ES-I3 (cell line): ENCODE data around the gene RNFT2.

Source experiments
- H3K36me3 ChIP-seq: 2 replicates; pipeline ENCODE4 v1.6.1; 2013; ENCODE audit warnings: mild to moderate bottlenecking, low read length, control low read depth, moderate library complexity; ENCODE audit not compliant: insufficient read depth
- H3K4me1 ChIP-seq: 2 replicates; pipeline ENCODE4 v1.6.1; 2013; ENCODE audit warnings: mild to moderate bottlenecking, control low read depth, low read length; ENCODE audit not compliant: insufficient read depth
- H3K9ac ChIP-seq: 2 replicates; pipeline ENCODE4 v1.6.1; 2013; ENCODE audit warnings: low read depth, mild to moderate bottlenecking, low read length, moderate library complexity
- H3K9me3 ChIP-seq: 2 replicates; pipeline ENCODE4 v1.6.1; 2013; ENCODE audit warnings: mild to moderate bottlenecking, low read length, moderate library complexity; ENCODE audit not compliant: control insufficient read depth, insufficient read depth

Gene RNFT2, protein sequence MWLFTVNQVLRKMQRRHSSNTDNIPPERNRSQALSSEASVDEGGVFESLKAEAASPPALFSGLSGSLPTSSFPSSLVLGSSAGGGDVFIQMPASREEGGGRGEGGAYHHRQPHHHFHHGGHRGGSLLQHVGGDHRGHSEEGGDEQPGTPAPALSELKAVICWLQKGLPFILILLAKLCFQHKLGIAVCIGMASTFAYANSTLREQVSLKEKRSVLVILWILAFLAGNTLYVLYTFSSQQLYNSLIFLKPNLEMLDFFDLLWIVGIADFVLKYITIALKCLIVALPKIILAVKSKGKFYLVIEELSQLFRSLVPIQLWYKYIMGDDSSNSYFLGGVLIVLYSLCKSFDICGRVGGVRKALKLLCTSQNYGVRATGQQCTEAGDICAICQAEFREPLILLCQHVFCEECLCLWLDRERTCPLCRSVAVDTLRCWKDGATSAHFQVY

GRCh38 chr12:116737774-116738657 is at the start of gene RNFT2, which contains the start of gene SPRING1:
RNFT2 (plus strand) TSS chr12:116738315; CDS start chr12:116740498, 2,183 bp downstream.
SPRING1 (minus strand) TSS chr12:116738069; CDS start chr12:116737900, 169 bp downstream.
- H3K4me1 ChIP-seq, result 0 out of 2 replicates have a peak, but pooled peaks cover 6% of the 10 kb centered on the region
- no peaks in the 10 kb centered on the region for H3K9me3 ChIP-seq
- peak within 1 kb of the TSS; percentile 84 for H3K9ac ChIP-seq
- peaks cover 10% of the 10 kb centered on the region; the same call in 1 of the 2 replicates for H3K36me3 ChIP-seq

DNA sequence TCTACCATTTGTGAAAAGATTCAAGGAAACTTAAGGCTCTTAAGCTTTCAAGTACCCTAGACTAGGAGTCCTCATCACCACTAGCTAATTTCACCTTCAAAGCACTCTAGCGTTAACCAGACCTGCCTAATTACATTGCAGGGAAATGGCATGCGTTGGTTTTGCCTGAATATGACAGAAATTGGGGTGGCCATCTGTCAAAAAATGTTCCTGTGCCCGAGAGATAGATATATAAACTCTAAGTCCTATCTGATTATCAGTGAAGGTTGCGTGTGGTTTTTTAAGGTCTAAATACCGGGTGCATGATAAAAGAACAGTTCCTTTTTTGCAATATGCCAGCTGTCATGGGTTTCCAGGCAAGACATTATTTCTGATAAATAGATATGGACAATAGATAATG is 48.6 kb upstream of the RNFT2 start:
- H3K9ac ChIP-seq, result no peak overlapping the region
- peaks cover 8% of the 10 kb centered on the region; the same call in 1 of the 2 replicates for H3K4me1 ChIP-seq
- H3K36me3 ChIP-seq, result no peaks in the 10 kb centered on the region
- H3K9me3 ChIP-seq, result no peaks in the 10 kb centered on the region

DNA sequence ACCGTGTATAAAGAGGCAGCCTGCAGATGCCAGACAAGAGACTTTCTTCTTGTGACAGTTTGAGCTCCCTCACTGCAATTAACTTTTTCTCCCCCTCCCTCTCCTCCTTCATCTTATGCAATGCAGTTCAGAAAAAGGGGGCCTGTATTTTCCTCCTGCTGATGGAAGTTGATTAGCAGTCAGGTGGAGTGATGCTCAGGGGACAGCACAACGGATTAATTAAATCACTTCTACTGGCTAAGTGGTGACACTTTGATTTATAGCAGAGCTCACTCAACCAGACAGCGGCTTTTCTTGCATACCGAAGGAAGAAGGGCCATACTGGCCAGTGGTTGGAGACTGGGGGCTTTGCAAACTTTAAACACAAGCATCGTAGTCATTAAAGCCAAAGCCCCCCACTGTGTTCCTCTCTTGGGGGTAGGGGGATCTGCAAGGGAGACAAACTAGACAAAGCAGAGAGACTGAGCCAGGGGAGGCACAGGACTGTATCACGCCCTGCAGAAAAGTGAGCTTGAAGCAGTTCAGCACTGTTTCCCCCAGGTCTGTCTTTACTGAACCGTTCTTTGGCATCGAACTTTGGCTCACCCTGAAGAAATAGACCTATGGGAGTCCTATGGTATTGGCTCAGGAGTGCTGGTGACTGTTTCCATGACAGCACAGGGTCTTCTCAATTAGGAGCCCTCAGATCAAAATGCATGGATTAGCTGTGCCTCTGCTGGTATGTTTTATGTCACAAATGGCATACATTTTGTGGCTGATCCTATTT is 48.0 kb upstream of the RNFT2 start:
- no peak overlapping the region for H3K9ac ChIP-seq
- H3K4me1 ChIP-seq, result peaks cover 8% of the 10 kb centered on the region; the same call in 1 of the 2 replicates
- H3K36me3 ChIP-seq, result no peaks in the 10 kb centered on the region
- no peaks in the 10 kb centered on the region for H3K9me3 ChIP-seq

- Histone ChIP-seq H3K9ac (no peak overlapping the region), H3K4me1 (peaks cover 8% of the 10 kb centered on the region; the same call in 1 of the 2 replicates), H3K9me3 (no peaks in the 10 kb centered on the region), H3K36me3 (no peaks in the 10 kb centered on the region)
Measured at GRCh38 chr12:116691205-116691604, 46.9 kb upstream of the RNFT2 start.

- Histone ChIP-seq H3K4me1 (peaks cover 8% of the 10 kb centered on the region; the same call in 1 of the 2 replicates), H3K9me3 (no peaks in the 10 kb centered on the region), H3K36me3 (no peaks in the 10 kb centered on the region), H3K9ac (no peak overlapping the region)
Measured at GRCh38 chr12:116691636-116692035, 46.5 kb upstream of the RNFT2 start.

- Histone ChIP-seq H3K9me3 (no peaks in the 10 kb centered on the region), H3K4me1 (peaks cover 8% of the 10 kb centered on the region; the same call in 1 of the 2 replicates), H3K36me3 (no peaks in the 10 kb centered on the region), H3K9ac (no peak overlapping the region)
Measured at GRCh38 chr12:116692605-116693004, 45.5 kb upstream of the RNFT2 start.

GRCh38 chr12:116693286-116694227 is 44.6 kb upstream of the RNFT2 start:
- H3K9ac ChIP-seq, result peak overlapping the region; percentile 55; the same call in 1 of the 2 replicates
- H3K4me1 ChIP-seq, result 0 out of 2 replicates have a peak, but pooled peaks cover 8% of the 10 kb centered on the region
- H3K36me3 ChIP-seq, result no peaks in the 10 kb centered on the region
- H3K9me3 ChIP-seq, result no peaks in the 10 kb centered on the region

DNA sequence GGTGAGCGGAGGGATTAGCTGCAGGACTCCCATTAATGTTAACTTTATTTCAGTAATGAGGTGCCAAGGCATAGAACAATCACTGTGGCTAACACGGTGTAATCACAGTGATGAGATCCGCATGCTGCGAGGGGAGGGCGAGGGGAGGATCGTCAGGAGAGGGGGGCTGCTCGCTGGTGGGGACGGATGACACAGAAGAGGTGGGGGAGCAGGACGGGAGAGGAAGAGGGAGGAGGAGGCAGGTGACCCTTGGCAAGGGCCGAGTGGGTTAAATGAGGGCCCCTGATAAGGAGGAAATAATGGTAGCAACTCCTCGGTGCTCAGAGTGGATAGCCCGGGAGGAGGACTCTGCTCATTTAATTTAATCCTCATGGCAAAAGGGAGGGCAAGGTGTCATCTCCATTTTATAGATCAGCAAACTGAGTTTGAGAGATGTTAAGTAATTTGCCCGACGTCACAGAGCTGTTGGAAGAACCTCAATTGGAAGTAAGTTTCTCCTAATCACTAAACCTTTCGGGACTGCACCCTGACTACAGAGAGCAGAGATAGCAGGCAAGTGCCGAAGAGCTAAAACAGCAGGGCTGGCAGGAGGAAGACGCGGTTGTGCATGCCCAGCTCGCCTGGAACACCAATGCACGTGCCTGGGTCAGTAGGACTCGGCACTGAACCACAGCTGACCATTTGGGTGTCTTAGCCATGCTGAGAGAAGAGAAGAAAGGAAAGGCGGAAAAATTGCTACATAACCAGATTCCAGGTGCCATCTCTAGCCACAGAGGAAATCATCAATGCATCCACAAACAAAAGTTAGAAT is 43.3 kb upstream of the RNFT2 start:
- H3K4me1 ChIP-seq, result 0 out of 2 replicates have a peak, but pooled peaks cover 8% of the 10 kb centered on the region
- H3K9ac ChIP-seq, result peak overlapping the region; percentile 55; the same call in 1 of the 2 replicates
- H3K9me3 ChIP-seq, result no peaks in the 10 kb centered on the region
- H3K36me3 ChIP-seq, result no peaks in the 10 kb centered on the region

GRCh38 chr12:116695464-116695725 is 42.7 kb upstream of the RNFT2 start:
- no peak overlapping the region for H3K9ac ChIP-seq
- 0 out of 2 replicates have a peak, but pooled peaks cover 8% of the 10 kb centered on the region for H3K4me1 ChIP-seq
- H3K9me3 ChIP-seq, result no peaks in the 10 kb centered on the region
- H3K36me3 ChIP-seq, result no peaks in the 10 kb centered on the region

DNA sequence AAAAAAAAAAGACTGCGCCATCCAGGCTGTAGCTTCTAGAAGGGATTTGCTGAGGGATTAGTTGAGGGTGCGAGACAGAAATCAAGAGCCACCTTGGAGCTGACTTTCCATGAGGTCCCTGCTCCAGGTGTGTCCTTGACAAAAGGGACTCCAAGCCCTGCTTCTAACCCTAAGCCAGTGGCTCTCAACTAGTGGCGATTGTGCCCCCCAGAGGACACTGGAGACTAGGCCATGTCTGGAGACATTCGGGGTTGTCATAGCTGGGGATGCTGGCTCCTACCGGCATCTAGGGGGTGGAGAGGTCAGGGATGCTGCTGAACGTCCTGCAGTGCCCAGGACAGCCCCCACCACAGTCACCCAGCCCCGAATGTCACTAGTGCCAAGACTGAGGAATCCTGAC is 40.8 kb upstream of the RNFT2 start:
- Histone ChIP-seq H3K36me3 (no peaks in the 10 kb centered on the region), H3K9me3 (no peaks in the 10 kb centered on the region), H3K9ac (no peak overlapping the region), H3K4me1 (0 out of 2 replicates have a peak, but pooled peaks cover 8% of the 10 kb centered on the region)

GRCh38 chr12:116697716-116698115 is 40.4 kb upstream of the RNFT2 start:
- H3K9me3 ChIP-seq, result no peaks in the 10 kb centered on the region
- H3K36me3 ChIP-seq, result no peaks in the 10 kb centered on the region
- 0 out of 2 replicates have a peak, but pooled peaks cover 8% of the 10 kb centered on the region for H3K4me1 ChIP-seq
- H3K9ac ChIP-seq, result no peak overlapping the region

DNA sequence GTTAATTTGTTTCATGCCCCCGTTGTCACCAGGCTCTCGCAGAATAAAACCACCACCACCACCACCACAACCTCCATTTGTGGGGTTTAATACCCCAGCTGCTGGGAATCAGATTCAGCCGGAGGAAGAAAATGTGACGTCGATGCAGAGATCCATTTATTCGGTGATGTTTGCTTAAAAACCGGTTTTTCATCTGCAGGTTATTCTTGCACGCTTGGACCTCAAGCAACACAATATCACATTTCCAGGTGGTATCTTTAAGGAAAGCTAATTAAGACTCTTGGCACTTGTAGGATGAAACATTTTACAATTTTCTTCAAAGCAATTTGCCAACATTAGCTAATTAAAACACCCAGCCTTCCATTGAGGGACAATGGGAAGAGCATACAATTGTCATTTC is 40.0 kb upstream of the RNFT2 start:
- Histone ChIP-seq H3K36me3 (no peaks in the 10 kb centered on the region), H3K9ac (no peak overlapping the region), H3K4me1 (0 out of 2 replicates have a peak, but pooled peaks cover 5% of the 10 kb centered on the region), H3K9me3 (no peaks in the 10 kb centered on the region)
